HCT116 (cell line): Measurements from ENCODE around the gene CCDC74B. TPM values are rescaled to one million over a fixed set of nuclear protein-coding genes. Genes with fewer than 3 reads are reported as not detected.
"Not testable (repeated sequence)": the region's sequence is repeated elsewhere in the genome, so short reads cannot be mapped to it uniquely, and the experiment has no call there.

Experiments used
- ATAC-seq: fragments of 200-7000 bp; cut with Tn5 transposase; 2 replicates; pipeline ENCODE4 v1.9.1; 2020; ENCODE audit warnings: mild to moderate bottlenecking, moderate library complexity
- BruUV-seq: library from RNA; stranded (reverse); fragments of 400-500 nt; replicated peaks from 2 replicates; lab custom pipeline; 2021; lab: Mats Ljungman, UMichigan
- CTCF ChIA-PET: fragments of 300-600 bp; sonication (Branson Sonifier 250); formaldehyde crosslinking; loops from one replicate; lab custom pipeline; 2021; ENCODE audit warnings: antibody characterized with exemption; lab: Charles Lee
- POLR2A ChIA-PET: fragments of 300-600, 350-600 bp; sonication (Branson Sonifier 250); formaldehyde crosslinking; loops from one replicate; lab custom pipeline; 2021; ENCODE audit warnings: antibody characterized with exemption; lab: Charles Lee
- RAD21 ChIA-PET, 2 experiments: fragments of 300-600 bp; sonication (Branson Sonifier 250); formaldehyde crosslinking; loops; one replicate each; lab custom pipeline; 2023; ENCODE audit warnings: low total read pairs in 2 of 2; ENCODE audit not compliant: uncharacterized antibody in 2 of 2, unreplicated experiment in 2 of 2, low non-redundant PET in 1 of 2; lab: Charles Lee
- DNase-seq: peaks from one replicate; pipeline ENCODE4 v3.0.0-alpha.2; 2010; ENCODE audit warnings: low read depth, low spot score
- H2AFZ ChIP-seq: fragments of 200-600 bp; shearing (Covaris generic), sonication (generic); 2 replicates; pipeline ENCODE4 v1.6.1; 2017; ENCODE audit warnings: low read depth, mixed run types, mixed read lengths, antibody characterized with exemption, low read length; ENCODE audit not compliant: poor library complexity, severe bottlenecking
- H3K27ac ChIP-seq: 2 replicates; pipeline ENCODE4 v1.5.1; 2012; ENCODE audit warnings: low read depth, low read length
- H3K27me3 ChIP-seq: fragments of 200-600 bp; sonication (generic); 2 replicates; pipeline ENCODE4 v1.6.1; 2016; ENCODE audit warnings: mixed run types, low read length, mixed read lengths; ENCODE audit not compliant: insufficient read depth
- H3K36me3 ChIP-seq, 2 experiments: fragments of 200-500 bp in 1 of 2; fragments of 200-600 bp in 1 of 2; sonication (Bioruptor generic) in 1 of 2; sonication (generic) in 1 of 2; 2 replicates each; pipeline versions ENCODE4 v1.5.1 to v1.6.1; 2014 to 2016; ENCODE audit warnings: low read length in 2 of 2, inconsistent platforms in 1 of 2, mixed read lengths in 1 of 2, mixed run types in 1 of 2; ENCODE audit not compliant: insufficient read depth in 2 of 2, control insufficient read depth in 1 of 2
- H3K4me1 ChIP-seq, 2 experiments: fragments of 200-600 bp in 1 of 2; sonication (generic) in 1 of 2; 2 replicates each; pipeline versions ENCODE4 v1.5.1 to v1.6.1; 2012 to 2017; ENCODE audit warnings: low read length in 2 of 2, inconsistent platforms in 1 of 2, mild to moderate bottlenecking in 1 of 2, mixed read lengths in 1 of 2, mixed run types in 1 of 2, moderate library complexity in 1 of 2; ENCODE audit not compliant: insufficient read depth in 2 of 2, control insufficient read depth in 1 of 2
- H3K4me2 ChIP-seq: fragments of 200-600 bp; sonication (generic); 2 replicates; pipeline ENCODE4 v1.6.1; 2017; ENCODE audit warnings: mixed run types, low read length, mixed read lengths
- H3K4me3 ChIP-seq, 2 experiments: fragments of 200-600 bp in 1 of 2; sonication (generic) in 1 of 2; replicated peaks in 1 of 2; 2 replicates each; pipeline ENCODE4 v1.5.1; 2011 to 2016; ENCODE audit warnings: low read length in 2 of 2, control low read depth in 1 of 2, low read depth in 1 of 2, mild to moderate bottlenecking in 1 of 2, mixed read lengths in 1 of 2, mixed run types in 1 of 2
- H3K79me2 ChIP-seq: fragments of 200-600 bp; sonication (generic); 2 replicates; pipeline ENCODE4 v1.6.1; 2017; ENCODE audit warnings: mild to moderate bottlenecking, mixed run types, low read length, moderate library complexity, mixed read lengths; ENCODE audit not compliant: insufficient read depth
- H3K9ac ChIP-seq: fragments of 200-600 bp; sonication (generic); 2 replicates; pipeline ENCODE4 v1.6.1; 2016; ENCODE audit warnings: low read length, mixed read lengths
- H3K9me2 ChIP-seq: fragments of 200-600 bp; sonication (generic), shearing (Covaris generic); 2 replicates; pipeline ENCODE4 v1.6.1; 2017; ENCODE audit warnings: mixed run types, mild to moderate bottlenecking, moderate library complexity; ENCODE audit not compliant: insufficient read depth
- H3K9me3 ChIP-seq, 2 experiments: fragments of 200-500 bp in 1 of 2; fragments of 200-600 bp in 1 of 2; sonication (Bioruptor generic) in 1 of 2; sonication (generic) in 1 of 2; 2 replicates each; pipeline ENCODE4 v1.6.1; 2014 to 2017; ENCODE audit warnings: low read length in 2 of 2, mixed read lengths in 2 of 2, inconsistent platforms in 1 of 2, low read depth in 1 of 2, mild to moderate bottlenecking in 1 of 2, mixed run types in 1 of 2, moderate library complexity in 1 of 2; ENCODE audit not compliant: control insufficient read depth in 1 of 2, insufficient read depth in 1 of 2
- H4K20me1 ChIP-seq: fragments of 200-600 bp; sonication (generic), shearing (Covaris generic); 2 replicates; pipeline ENCODE4 v1.6.1; 2017; ENCODE audit warnings: mixed run types, mild to moderate bottlenecking, moderate library complexity; ENCODE audit not compliant: insufficient read depth
- CBX3 ChIP-seq: IDR thresholded peaks from 2 replicates; pipeline ENCODE4 v1.6.1; 2012; ENCODE audit warnings: low read depth
- EZH2phosphoT487 ChIP-seq: fragments of 200-600 bp; IDR thresholded peaks from 2 replicates; pipeline ENCODE4 v1.6.1; 2018; ENCODE audit warnings: antibody characterized with exemption, borderline replicate concordance
- intact Hi-C: fragments of 100-400 bp; cut with micrococcal nuclease; formaldehyde crosslinking; loops from 2 replicates; pipeline ENCODE4 v1.10.0; 2022
- total RNA-seq: library from RNA; stranded (reverse); gene quantifications from one replicate; pipeline ENCODE4 v1.2.1, GENCODE V29; 2021; ENCODE audit not compliant: unreplicated experiment

Gene CCDC74B
- total RNA-seq, 1 experiment from 2014 or later = 3.2 TPM

- H3K9me2 ChIP-seq, H4K20me1 ChIP-seq, H3K36me3 ChIP-seq, POLR2A ChIA-PET, H3K27ac ChIP-seq, H3K79me2 ChIP-seq, RAD21 ChIA-PET, BruUV-seq, H3K9me3 ChIP-seq, DNase-seq, ATAC-seq, H3K4me1 ChIP-seq, intact Hi-C loops, H2AFZ ChIP-seq, H3K9ac ChIP-seq, H3K4me3 ChIP-seq, CTCF ChIA-PET, H3K4me2 ChIP-seq, H3K27me3 ChIP-seq: not testable (repeated sequence)
Measured at GRCh38 chr2:130137118-130137517, 7.8 kb downstream of the CCDC74B start.

GRCh38 chr2:130136546-130136945, 8.4 kb downstream of the CCDC74B start:
- ATAC-seq, H4K20me1 ChIP-seq, intact Hi-C loops, H3K9me3 ChIP-seq, H3K27me3 ChIP-seq, CTCF ChIA-PET, H3K4me2 ChIP-seq, H2AFZ ChIP-seq, RAD21 ChIA-PET, H3K4me3 ChIP-seq, BruUV-seq, POLR2A ChIA-PET, H3K9me2 ChIP-seq, H3K79me2 ChIP-seq, H3K36me3 ChIP-seq, DNase-seq, H3K27ac ChIP-seq, H3K9ac ChIP-seq, H3K4me1 ChIP-seq: not testable (repeated sequence)

GRCh38 chr2:130135692-130136541, 9.0 kb downstream of the CCDC74B start:
- Histone ChIP-seq H3K9me3 (no peaks in the 10 kb centered on the region), H3K9me2 (no peaks in the 10 kb centered on the region), H3K79me2 (no peaks in the 10 kb centered on the region), H3K36me3 (no peaks in the 10 kb centered on the region), H3K4me2 (no peak overlapping the region), H3K4me1 (no peaks in the 10 kb centered on the region), H3K27me3 (no peaks in the 10 kb centered on the region), H3K27ac (no peak overlapping the region), H3K9ac (no peak overlapping the region), H2AFZ (no peak overlapping the region), H3K4me3 (no peak overlapping the region), H4K20me1 (no peaks in the 10 kb centered on the region)
- no peak for TF ChIP-seq EZH2phosphoT487
- TF ChIP-seq CBX3 = no peak
- no peak for DNase-seq
- ChIA-PET POLR2A (no interaction called here), RAD21 (no interaction called here), CTCF (interaction anchor here (0.6 kb wide), 1 partner anchor 46 kb away, joined by 3 read pairs; the partner anchor contains the start of gene MZT2B)
- intact Hi-C loops = no loop called here
- no peak for ATAC-seq
- BruUV-seq = no TSS peak
